CD1c-positive myeloid dendritic cell (primary cell): ENCODE data around the gene SORL1.

ENCODE experiments used
- DNase-seq: peaks from one replicate; pipeline ENCODE4 v3.0.0-alpha.2; 2016; ENCODE audit errors: extremely low spot score

Gene SORL1

GRCh38 chr11:121453589-121454299 lies 1.6 kb downstream of the SORL1 start:
- no peak for DNase-seq

GRCh38 chr11:121455115-121455514 lies 3.0 kb downstream of the SORL1 start:
- DNase-seq: no peak

- DNase-seq: no peak
These were observed 4.0 kb downstream of the SORL1 start for GRCh38 chr11:121456151-121456550.

GRCh38 chr11:121456816-121457431 lies 4.8 kb downstream of the SORL1 start:
- no peak for DNase-seq

GRCh38 chr11:121458551-121458950 lies 6.4 kb downstream of the SORL1 start:
- no peak for DNase-seq

- no peak for DNase-seq
These were observed 7.4 kb downstream of the SORL1 start for GRCh38 chr11:121459413-121460017.

GRCh38 chr11:121460941-121461514 lies 8.9 kb downstream of the SORL1 start:
- DNase-seq: no peak

GRCh38 chr11:121461843-121462242 lies 9.7 kb downstream of the SORL1 start:
- DNase-seq: no peak

GRCh38 chr11:121463689-121464335 lies 11.7 kb downstream of the SORL1 start:
- no peak for DNase-seq

- peak; percentile 48 for DNase-seq
These were observed 12.3 kb downstream of the SORL1 start for GRCh38 chr11:121464352-121464946.

- no peak for DNase-seq
These were observed 13.6 kb downstream of the SORL1 start for GRCh38 chr11:121465709-121466062.

- DNase-seq: no peak
These were observed 14.1 kb downstream of the SORL1 start for GRCh38 chr11:121466063-121466794.

- DNase-seq: no peak
These were observed 15.4 kb downstream of the SORL1 start for GRCh38 chr11:121467471-121467870.

GRCh38 chr11:121467965-121468364 lies 15.9 kb downstream of the SORL1 start:
- DNase-seq: peak; percentile 33

- no peak for DNase-seq
These were observed 17.8 kb downstream of the SORL1 start for GRCh38 chr11:121469910-121470309.

GRCh38 chr11:121471167-121471566 lies 19.1 kb downstream of the SORL1 start:
- DNase-seq: no peak

GRCh38 chr11:121472312-121472711 lies 20.2 kb downstream of the SORL1 start:
- DNase-seq: no peak

GRCh38 chr11:121473064-121473777 lies 21.1 kb downstream of the SORL1 start:
- DNase-seq: peak; percentile 71

GRCh38 chr11:121474680-121475079 lies 22.6 kb downstream of the SORL1 start:
- DNase-seq: no peak

- DNase-seq: no peak
These were observed 24.4 kb downstream of the SORL1 start for GRCh38 chr11:121476379-121477032.
